Breast epithelium (tissue), 3 donors: ENCODE results near the gene OPCML.

Source experiments
- CTCF ChIP-seq, 3 donors: fragments of 450-650 bp; IDR thresholded peaks; one replicate each; pipeline ENCODE4 v1.5.1; 2016 to 2017; ENCODE audit warnings: antibody characterized with exemption in 3 of 3, mild to moderate bottlenecking in 3 of 3, moderate library complexity in 3 of 3
- POLR2A ChIP-seq: fragments of 450-650 bp; IDR thresholded peaks from one replicate; pipeline ENCODE4 v1.6.1; 2016; ENCODE audit warnings: antibody characterized with exemption, mild to moderate bottlenecking, moderate library complexity
- POLR2AphosphoS5 ChIP-seq, 3 donors: sonication (generic); formaldehyde crosslinking; IDR thresholded peaks; one replicate each; pipeline ENCODE4 v1.6.1; 2017; ENCODE audit warnings: antibody characterized with exemption in 3 of 3

- TF ChIP-seq CTCF (IDR thresholded peaks at IDR 0.05): no peak
- TF ChIP-seq POLR2A: no peak
- no peak for TF ChIP-seq POLR2AphosphoS5 (IDR thresholded peaks at IDR 0.05)
Measured at GRCh38 chr11:132551016-132551415, 981.3 kb downstream of the OPCML start.
